Activated T-helper 9 cell treated with anti-CD3 and anti-CD28 coated beads, Interleukin-2, amount 50 U/mL, for 16 hours (primary cell): ENCODE results near the gene LENG9.

Source experiments
- DNase-seq: peaks from one replicate; pipeline ENCODE4 v3.0.0-alpha.2; 2020; ENCODE audit warnings: low read depth

The LENG9 gene

GRCh38 chr19:54421521-54421920 is 42.1 kb downstream of the LENG9 start:
- DNase-seq, result no peak

DNA sequence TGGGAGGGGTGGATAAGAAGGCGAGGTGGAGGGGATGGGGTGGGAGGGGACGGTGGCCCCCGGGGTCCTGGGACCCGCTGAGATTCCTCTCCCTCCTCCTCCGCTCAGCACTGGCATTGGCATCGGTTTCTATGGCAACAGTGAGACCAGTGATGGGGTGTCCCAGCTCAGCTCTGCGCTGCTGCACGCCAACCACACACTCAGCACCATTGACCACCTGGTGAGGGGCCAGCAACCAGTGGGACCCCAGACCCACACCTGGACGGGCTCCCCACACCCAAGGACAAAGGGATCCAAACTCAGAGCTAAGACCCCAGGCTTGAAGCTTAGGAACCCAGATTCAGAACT is 42.4 kb downstream of the LENG9 start:
- DNase-seq, result no peak

DNA sequence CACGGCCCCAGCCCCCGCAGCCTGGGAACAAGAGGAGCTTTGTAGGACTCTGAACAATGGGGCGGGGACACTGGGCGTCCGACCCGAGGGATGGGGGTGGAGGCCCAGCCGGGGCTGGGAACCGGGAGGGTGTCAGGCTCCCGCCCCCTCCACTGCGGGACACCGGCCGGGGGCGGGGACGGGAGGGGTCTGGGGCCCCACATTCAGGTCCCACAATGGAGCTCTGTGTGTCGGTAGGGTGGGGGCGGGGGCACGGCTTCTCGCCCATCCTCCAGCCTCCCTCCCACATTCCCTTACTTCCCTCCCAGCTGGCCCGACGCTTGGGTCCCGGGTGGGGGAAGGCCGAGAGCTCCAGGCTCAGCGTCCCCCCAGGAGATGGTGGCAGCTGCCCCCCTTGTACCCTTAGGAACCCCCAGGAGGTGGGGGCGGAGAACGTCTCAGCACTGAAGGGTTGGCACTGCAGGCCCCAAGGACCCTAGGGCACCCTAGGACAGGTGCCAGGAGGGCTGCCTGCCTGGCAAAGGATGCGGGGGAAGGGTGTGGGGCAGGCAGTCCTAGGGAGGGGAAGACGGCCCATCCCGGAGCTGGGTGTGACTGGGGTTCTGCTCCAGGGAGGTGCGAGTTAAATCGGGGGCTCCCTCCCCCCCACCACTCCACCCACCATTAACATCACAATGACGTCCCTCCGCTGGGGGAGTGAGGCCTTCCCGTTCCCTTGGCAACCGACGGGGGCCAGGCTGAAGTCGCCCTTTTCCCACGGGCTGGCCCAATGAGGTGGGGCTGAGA is 43.0 kb downstream of the LENG9 start:
- no peak for DNase-seq

DNA sequence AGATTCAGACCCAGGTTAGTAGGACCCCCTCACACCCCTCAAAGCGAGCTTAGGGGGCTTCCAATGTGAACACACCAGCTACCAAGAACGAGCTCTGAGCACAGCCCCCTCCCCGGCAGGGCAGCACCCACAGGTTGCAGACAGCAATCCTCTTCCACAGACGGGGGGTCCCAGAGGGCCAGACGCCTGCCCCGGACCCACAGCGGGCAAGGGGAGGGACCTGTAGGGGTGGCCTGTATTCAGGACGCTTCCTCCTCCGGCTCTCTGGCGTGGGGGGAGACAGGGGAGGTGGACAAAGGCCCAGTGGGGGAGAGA is 43.6 kb downstream of the LENG9 start:
- DNase-seq, result no peak

GRCh38 chr19:54418930-54419800 is 44.4 kb downstream of the LENG9 start:
- no peak for DNase-seq

DNA sequence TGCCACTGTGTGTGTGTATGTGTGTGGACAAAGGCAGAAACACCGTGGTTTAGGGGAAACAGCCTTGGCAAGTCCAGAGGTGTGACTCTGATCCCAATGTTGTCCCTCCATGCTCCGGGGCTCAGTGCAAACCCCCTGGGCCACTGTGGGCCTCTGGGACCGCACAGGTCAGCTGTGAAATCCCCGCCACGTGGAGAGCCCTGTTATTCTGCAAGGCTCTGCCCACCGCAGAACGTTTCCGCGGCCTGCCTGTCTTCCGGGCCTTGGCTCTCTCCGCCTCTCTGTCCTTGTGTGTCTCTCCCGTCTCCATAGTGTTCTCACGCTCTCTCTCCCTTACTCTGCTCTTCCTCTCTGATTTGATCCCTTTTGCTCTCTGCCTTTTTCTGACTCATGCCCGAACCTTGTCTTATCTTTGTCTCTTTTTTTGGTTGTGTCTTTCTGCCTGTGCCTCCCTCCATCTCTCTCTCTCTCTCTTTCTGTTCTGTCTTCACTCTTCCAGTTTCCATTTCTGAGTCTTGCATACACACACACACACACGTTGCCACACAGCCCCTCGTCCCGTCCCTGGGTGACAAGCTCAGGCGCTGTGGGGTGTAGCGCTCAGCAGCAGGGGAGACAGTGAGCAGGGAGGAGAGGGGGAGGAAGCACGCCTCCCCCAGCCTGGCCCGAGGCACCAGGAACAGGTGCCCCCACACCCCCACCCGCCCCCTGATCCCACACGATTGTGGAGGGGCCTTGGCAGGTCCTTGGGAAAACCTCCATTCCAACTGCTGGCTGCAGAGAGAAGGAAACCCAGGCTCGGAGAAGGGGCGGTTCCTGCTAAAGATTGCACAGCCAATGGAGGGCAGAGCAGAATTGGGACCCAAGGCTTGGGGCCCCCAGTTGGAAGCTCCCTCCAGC is 45.3 kb downstream of the LENG9 start:
- DNase-seq, result no peak

DNA sequence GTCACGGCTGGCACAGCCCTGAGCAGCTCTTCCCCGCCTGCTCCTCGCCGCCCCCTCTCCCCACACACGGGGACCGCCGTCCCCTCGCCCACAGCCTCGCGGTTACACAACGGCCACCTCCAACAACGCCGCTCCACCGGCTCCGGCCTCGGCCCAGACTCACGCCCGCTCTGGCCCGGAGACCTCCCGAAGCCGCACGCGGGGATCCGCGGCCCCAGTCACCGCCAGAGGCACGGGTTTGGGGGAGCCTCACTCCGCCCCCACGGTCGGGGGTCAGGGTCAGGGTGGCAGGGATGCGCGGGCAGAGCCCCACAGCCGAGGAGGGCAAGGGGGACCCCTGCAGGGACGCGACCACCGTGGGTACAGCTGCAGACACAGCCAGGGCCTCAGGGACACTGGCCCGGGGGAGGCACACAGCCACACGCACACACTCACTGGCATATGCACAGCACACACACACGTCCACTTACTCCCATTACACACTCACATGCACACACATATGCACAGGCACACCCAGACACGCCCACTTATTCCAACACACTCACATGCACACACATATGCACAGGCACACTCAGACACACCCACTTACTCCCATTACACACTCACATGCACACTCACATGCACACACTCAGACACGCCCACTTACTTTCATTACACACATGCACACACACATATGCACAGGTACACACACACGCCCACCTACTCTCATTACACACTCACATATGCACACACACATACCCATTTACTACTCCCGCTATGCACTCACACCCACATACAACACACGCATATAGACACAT is 46.7 kb downstream of the LENG9 start:
- no peak for DNase-seq

- DNase-seq, result no peak
Observed at GRCh38 chr19:54415901-54416673, 47.5 kb downstream of the LENG9 start.

DNA sequence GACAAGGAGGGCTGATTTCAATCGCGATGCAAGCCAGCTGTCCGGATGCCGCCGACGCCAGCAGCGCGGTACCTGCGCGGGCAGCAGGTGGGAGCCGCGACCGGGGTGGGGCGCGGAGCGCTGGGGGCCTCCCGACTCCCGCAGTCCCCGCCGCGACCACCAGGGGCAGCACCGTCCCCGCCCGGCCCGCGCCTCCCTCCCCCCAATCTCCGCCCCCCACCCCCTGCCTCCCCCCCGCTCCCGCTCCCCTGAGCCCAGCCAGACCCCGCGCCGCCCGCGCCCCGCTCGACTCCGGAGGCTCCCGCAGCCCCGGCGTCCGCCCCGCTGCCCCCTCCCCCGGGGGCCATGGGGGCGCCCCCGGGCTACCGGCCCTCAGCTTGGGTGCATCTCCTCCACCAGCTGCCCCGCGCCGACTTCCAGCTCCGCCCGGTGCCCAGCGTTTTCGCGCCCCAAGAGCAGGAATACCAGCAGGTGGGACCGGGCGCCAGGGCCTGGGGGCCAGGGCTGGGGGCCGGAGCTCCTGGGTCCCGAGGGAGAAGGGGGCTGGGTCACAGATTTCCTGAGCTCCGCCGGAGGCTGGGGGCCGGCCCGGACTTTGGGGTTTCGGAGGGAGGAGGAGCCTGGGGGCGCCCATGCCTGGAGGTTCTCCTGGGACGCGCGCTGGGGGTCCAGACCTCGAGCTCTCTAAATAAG is 48.2 kb downstream of the LENG9 start, which contains the start of gene TTYH1:
Gene TTYH1, plus strand, starts transcription at position 257 of the 693 bp plus-strand sequence. Its CDS starts 89 bp downstream, at position 346.
- peak; percentile 12 for DNase-seq

DNA sequence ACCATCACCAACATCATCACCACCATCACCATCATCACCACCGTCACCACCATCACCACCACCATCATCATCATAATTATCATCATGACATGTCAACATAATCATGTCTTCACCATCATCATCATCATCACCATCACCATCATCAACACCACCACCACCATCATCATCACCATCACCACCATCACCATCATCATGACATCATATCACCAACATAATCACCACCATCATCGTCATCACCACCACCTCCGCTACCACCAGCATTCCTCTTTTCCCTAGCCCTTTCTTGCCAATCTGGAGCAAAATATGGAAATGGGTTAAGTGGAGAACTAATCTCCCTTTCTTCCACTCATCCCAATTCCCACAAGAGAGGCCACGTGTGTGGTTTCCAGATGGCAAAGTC is 49.4 kb downstream of the LENG9 start:
- no peak for DNase-seq

DNA sequence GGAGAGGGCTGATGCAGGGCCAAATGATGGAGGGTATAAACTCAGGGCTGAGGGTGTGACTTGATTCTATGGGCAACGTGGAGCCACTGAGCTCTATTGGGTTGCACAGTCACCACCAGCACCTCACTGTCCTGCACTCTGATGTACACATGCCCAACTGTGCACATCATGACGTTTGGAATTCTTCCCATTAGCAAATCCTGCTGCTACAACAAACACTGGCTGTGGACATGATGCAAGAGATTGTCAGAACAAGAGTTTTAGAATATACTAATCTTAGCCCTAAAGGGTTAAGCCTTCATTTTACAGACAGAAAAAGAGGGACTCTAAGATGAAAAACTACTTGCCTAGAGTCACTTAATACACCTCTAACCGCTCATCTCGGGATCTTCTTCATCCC is 50.7 kb downstream of the LENG9 start:
- no peak for DNase-seq
